Measurements from ENCODE around the gene AMTN.
A peak's percentile ranks its signal among the peaks of the same experiment; 100 is the strongest.
"Not testable (repeated sequence)": the region's sequence is repeated elsewhere in the genome, so short reads cannot be mapped to it uniquely, and the experiment has no call there.

Gene AMTN

GRCh38 chr4:70518269-70518668 is at the start of gene AMTN:
AMTN (plus strand) TSS chr4:70518569; CDS start chr4:70518778, 209 bp downstream.
- no peak for DNase-seq (ENCODE audit: low read depth)

GRCh38 chr4:70471897-70472296 is 46.5 kb upstream of the AMTN start, which contains the start of gene MUC7:
MUC7 (plus strand) TSS chr4:70472197; CDS start chr4:70474022, 1,825 bp downstream.
- no peak for DNase-seq (ENCODE audit: low read depth)

DNA sequence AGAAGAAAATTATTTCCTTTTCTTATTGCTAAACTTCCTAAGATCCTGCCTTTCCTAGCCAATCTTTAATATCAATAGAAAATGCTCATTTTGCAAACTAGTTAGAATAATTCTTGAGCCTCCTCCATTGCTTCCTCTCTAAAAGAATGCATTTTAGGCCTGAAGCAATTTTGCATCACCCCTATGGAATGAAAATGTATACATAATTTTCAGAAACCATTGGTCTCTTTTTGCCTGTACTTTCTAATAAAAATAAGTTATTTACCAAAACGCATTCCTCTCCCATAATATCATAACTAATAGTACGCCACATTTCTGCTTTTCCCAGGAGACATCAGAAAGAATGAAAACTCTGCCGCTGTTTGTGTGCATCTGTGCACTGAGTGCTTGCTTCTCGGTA is 44.7 kb upstream of the AMTN start:
- no peak for DNase-seq (ENCODE audit: low read depth)

- no peak for DNase-seq (ENCODE audit: low read depth)
Measured at GRCh38 chr4:70488748-70489147, 29.6 kb upstream of the AMTN start.

GRCh38 chr4:70496231-70496630 is 22.1 kb upstream of the AMTN start:
- DNase-seq (ENCODE audit: low read depth), result no peak

DNA sequence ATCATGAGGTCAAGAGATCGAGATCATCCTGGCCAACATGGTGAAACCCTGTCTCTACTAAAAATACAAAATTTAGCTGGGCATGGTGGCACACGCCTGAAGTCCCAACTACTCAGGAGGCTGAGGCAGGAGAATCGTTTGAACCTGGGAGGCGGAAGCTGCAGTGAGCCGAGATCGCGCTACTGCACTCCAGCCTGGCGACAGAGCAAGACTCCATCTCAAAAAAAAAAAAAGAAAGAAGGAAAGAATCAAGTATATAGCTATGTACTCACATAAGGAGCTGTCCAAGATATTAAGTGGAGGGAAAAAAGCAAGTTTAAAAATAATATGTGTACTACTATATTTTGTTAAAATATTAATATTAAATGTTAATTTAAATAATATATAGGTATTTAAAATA is 16.5 kb upstream of the AMTN start:
- not testable (repeated sequence) for DNase-seq (ENCODE audit: low read depth)

DNA sequence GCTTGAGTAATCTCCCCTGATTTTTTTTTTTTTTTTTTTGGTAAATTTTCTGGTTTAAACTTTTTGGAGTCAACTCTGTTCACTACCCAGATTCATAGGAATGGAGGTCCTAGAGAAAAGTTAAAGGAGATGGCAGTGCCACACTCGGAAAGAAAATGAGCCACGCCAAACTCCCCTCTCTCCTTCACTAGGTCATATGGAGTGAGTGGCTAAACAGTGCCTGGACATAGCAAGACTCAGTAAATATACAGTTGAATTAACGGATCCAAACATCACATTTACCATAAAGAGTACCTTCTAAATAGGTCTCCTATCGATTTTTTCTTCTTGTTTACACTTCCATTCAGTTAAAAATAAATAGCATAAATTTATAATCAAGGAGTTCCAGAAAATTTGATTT is 13.6 kb upstream of the AMTN start:
- no peak for DNase-seq (ENCODE audit: low read depth)

DNA sequence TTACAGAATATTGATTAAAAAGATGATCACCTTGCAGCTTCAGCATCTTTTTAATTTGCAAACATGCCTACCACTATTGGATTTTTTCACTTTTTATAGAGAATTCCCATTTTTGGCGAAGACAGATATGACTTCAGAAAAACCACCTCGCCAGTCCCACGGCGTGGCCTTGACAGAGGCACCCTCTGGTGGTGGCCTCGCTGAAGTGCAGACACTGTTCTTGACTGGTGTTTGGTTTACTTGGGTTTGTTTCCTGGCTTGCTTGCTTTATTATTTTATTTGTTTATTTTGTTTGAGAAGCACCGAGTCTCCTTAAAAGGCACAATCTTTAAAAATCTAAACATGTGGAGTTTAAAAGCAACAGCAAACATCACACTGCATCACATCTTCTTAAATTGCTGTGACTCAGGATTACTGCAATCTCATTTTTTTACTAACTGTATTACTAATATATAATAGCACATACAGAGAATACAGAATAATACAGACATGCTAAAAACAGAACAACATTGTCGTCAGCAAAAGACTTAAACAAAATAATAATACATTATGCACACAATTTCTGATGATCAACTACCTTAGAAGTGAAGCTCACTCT is 13.1 kb upstream of the AMTN start:
- DNase-seq (ENCODE audit: low read depth), result peak; percentile 1

DNA sequence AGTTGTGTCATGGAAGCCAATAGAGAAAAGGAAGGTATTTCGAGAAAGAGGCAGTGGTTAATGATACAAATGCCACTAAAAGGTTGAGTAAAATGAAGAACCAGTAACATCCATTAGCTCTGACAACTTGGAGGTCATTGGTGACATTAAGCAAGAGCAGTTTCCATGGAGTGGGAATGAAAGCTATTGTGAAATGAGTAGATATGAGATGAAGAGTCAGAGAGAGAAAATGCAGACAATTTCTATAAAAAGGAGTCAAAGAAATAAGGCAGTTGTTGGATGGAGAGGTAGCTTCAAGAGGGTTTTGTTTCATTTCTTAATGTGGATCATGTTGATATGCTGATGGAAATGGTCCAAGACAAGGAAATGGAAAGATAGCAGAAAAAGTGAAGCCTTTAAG is 9.6 kb upstream of the AMTN start:
- no peak for DNase-seq (ENCODE audit: low read depth)

GRCh38 chr4:70511365-70511764 is 7.0 kb upstream of the AMTN start:
- no peak for DNase-seq (ENCODE audit: low read depth)

DNA sequence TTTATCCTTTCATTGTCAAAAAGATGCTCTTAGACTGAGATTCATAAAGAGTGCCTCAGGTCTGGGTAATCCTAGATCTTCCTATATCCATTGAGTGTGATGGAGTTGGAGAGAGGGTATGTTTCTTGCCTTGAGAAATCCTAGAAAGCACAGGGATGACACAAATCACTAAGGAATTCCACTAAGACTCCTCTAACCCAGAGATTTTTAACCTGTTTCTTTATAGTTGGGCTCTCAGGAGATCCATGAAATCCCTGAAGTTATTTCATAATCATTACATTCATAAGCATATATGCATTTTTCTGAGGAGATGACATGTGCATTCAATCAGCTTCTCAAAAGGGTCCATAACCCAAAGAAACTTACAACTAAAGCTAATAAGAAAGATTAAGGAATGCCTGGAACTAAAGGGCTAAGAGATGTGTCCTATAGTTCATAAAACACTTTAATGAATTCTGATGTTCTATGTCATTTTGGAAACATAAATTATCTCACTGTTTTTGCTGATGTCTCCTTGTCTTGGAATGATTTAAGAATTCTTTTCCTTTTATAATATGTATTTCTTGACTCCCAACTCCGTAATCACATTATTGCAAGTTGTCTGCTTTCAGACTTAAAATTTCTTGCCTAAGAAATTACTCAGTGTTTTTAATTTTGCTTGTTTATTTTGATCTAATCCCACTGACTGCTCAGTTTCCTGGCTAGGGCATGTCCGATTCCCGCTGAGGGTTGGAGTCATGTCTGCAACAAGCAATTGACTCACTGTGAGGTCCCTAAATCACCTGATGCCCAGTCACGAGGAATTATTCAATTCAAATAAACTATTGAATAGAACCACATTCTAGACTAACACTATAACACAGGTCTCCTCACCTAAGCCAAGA is 2.8 kb upstream of the AMTN start:
- DNase-seq (ENCODE audit: low read depth), result no peak

DNA sequence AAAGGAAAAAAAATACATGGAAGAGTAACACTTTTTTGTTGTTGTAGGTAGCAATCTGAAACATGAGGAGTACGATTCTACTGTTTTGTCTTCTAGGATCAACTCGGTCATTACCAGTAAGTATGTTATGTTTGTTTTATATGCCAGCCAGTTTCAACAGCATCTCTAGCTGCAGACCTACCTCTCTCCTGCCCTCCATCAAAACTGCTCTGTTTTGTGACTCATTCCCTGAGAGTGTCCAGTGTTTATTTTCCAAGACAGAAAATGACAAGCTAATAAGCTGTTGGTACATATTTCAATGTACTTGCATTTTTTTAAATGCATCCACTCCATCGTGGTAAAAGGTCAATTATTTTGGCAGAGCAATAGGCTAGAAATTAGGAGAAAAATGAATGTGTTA is 347 bp downstream of the AMTN start:
- no peak for DNase-seq (ENCODE audit: low read depth)

- DNase-seq (ENCODE audit: low read depth), result no peak
Measured at GRCh38 chr4:70522626-70523025, 4.3 kb downstream of the AMTN start.

DNA sequence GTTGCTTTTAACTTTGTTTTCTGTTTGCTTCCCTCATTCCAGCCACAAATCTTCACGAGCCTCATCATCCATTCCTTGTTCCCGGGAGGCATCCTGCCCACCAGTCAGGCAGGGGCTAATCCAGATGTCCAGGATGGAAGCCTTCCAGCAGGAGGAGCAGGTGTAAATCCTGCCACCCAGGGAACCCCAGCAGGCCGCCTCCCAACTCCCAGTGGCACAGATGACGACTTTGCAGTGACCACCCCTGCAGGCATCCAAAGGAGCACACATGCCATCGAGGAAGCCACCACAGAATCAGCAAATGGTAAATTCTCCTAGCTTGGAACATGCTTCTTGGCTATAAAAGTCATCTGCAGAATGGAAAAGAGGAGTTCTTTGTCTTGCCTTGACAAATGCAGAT is 12.6 kb downstream of the AMTN start:
- DNase-seq (ENCODE audit: low read depth), result no peak

- DNase-seq (ENCODE audit: low read depth), result no peak
Measured at GRCh38 chr4:70531981-70532380, 13.6 kb downstream of the AMTN start.

- DNase-seq (ENCODE audit: low read depth), result no peak
Measured at GRCh38 chr4:70533211-70533610, 14.8 kb downstream of the AMTN start.

GRCh38 chr4:70533791-70534190 is 15.4 kb downstream of the AMTN start:
- no peak for DNase-seq (ENCODE audit: low read depth)

- not testable (repeated sequence) for DNase-seq (ENCODE audit: low read depth)
Measured at GRCh38 chr4:70534886-70535285, 16.5 kb downstream of the AMTN start.

GRCh38 chr4:70538869-70539268 is 20.5 kb downstream of the AMTN start:
- DNase-seq (ENCODE audit: low read depth), result no peak

GRCh38 chr4:70544279-70544868 is 26.0 kb downstream of the AMTN start:
- no peak for DNase-seq (ENCODE audit: low read depth)

DNA sequence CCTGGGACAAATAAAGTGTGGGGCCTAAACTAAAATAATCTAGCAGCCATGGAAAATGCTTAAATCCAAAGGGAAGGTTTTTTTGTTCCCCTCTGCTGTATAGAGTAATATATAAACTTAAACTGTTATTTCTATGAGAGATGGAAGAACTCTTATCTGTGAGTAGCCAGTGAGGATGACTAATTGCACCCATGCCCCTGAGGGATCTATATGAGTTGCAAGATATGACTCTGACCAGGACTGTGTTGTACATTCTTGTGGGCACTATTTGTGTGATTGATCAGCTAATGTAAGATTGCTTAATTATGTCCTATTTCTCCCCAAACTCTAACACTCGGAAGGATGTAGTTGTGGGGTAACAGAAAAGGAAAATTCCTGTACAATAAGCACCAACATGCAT is 38.5 kb downstream of the AMTN start:
- DNase-seq (ENCODE audit: low read depth), result no peak

GRCh38 chr4:70559211-70559830 is 41.0 kb downstream of the AMTN start:
- no peak for DNase-seq (ENCODE audit: low read depth)

DNA sequence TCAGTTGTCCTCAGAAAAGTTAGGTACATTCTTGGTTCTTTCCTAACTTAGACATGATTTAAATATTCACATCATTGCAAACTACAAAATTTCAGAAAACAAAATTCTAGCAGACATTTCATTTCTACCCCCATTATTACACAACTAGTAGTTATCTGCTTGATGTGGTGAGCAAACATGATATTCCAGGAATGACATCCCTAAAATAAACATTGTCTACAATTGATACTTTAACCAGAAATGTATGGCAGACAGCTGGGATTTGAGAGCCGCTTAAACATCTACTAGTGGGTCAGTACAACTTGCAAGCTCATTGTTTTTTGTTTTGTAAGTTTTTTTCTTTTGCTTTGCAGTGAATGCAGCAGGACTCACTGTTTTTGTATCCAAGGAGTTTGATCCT is 41.6 kb downstream of the AMTN start:
- no peak for DNase-seq (ENCODE audit: low read depth)

Measured in T-helper 22 cell (primary cell).